Measurements from ENCODE around the gene SSC4D.

Gene SSC4D

GRCh38 chr7:76359111-76359977 lies 50.2 kb downstream of the SSC4D start:
- DNase-seq (ENCODE audit: low read depth, low spot score) = peak; percentile 98
- H3K4me3 ChIP-seq (ENCODE audit: low read length) = peak overlapping the region; percentile 95

- DNase-seq (ENCODE audit: low read depth, low spot score) = no peak
- peak within 1 kb of the TSS; percentile 95 for H3K4me3 ChIP-seq (ENCODE audit: low read length)
Measured at GRCh38 chr7:76358481-76359110, 50.9 kb downstream of the SSC4D start, which contains the start of gene YWHAG. Gene YWHAG, minus strand, starts transcription at chr7:76358991. Its CDS starts 183 bp downstream, at chr7:76358808.

GRCh38 chr7:76358011-76358480 lies 51.5 kb downstream of the SSC4D start:
- H3K4me3 ChIP-seq (ENCODE audit: low read length) = peak overlapping the region; percentile 95
- DNase-seq (ENCODE audit: low read depth, low spot score) = peak; percentile 34

GRCh38 chr7:76357475-76358010 lies 52.0 kb downstream of the SSC4D start:
- no peak for DNase-seq (ENCODE audit: low read depth, low spot score)
- H3K4me3 ChIP-seq (ENCODE audit: low read length) = peak overlapping the region; percentile 95

GRCh38 chr7:76356823-76357222 lies 52.7 kb downstream of the SSC4D start:
- DNase-seq (ENCODE audit: low read depth, low spot score) = no peak
- peak overlapping the region; percentile 95 for H3K4me3 ChIP-seq (ENCODE audit: low read length)

GRCh38 chr7:76356115-76356514 lies 53.4 kb downstream of the SSC4D start:
- no peak for DNase-seq (ENCODE audit: low read depth, low spot score)
- no peak overlapping the region for H3K4me3 ChIP-seq (ENCODE audit: low read length)

- no peak overlapping the region for H3K4me3 ChIP-seq (ENCODE audit: low read length)
- DNase-seq (ENCODE audit: low read depth, low spot score) = no peak
Measured at GRCh38 chr7:76354981-76355730, 54.3 kb downstream of the SSC4D start.

- H3K4me3 ChIP-seq (ENCODE audit: low read length) = no peak overlapping the region
Measured at GRCh38 chr7:76354516-76354915, 55.0 kb downstream of the SSC4D start.

GRCh38 chr7:76353744-76354143 lies 55.8 kb downstream of the SSC4D start:
- H3K4me3 ChIP-seq (ENCODE audit: low read length) = no peak overlapping the region
- no peak for DNase-seq (ENCODE audit: low read depth, low spot score)

More at GRCh38 chr7:76354516-76354915, 55.0 kb downstream of the SSC4D start:
- no peak for DNase-seq (ENCODE audit: low read depth, low spot score)

- DNase-seq (ENCODE audit: low read depth, low spot score) = no peak
- no peak overlapping the region for H3K4me3 ChIP-seq (ENCODE audit: low read length)
Measured at GRCh38 chr7:76352193-76352592, 57.3 kb downstream of the SSC4D start.

GRCh38 chr7:76351372-76351771 lies 58.1 kb downstream of the SSC4D start:
- no peak for DNase-seq (ENCODE audit: low read depth, low spot score)
- no peak overlapping the region for H3K4me3 ChIP-seq (ENCODE audit: low read length)

- H3K4me3 ChIP-seq (ENCODE audit: low read length) = no peak overlapping the region
- DNase-seq (ENCODE audit: low read depth, low spot score) = no peak
Measured at GRCh38 chr7:76349313-76349885, 60.1 kb downstream of the SSC4D start.

GRCh38 chr7:76347710-76348109 lies 61.8 kb downstream of the SSC4D start:
- H3K4me3 ChIP-seq (ENCODE audit: low read length) = no peak overlapping the region
- no peak for DNase-seq (ENCODE audit: low read depth, low spot score)

- no peak overlapping the region for H3K4me3 ChIP-seq (ENCODE audit: low read length)
- DNase-seq (ENCODE audit: low read depth, low spot score) = no peak
Measured at GRCh38 chr7:76346778-76347177, 62.7 kb downstream of the SSC4D start.

GRCh38 chr7:76346097-76346496 lies 63.4 kb downstream of the SSC4D start:
- no peak for DNase-seq (ENCODE audit: low read depth, low spot score)
- H3K4me3 ChIP-seq (ENCODE audit: low read length) = no peak overlapping the region

GRCh38 chr7:76343931-76344321 lies 65.6 kb downstream of the SSC4D start:
- no peak overlapping the region for H3K4me3 ChIP-seq (ENCODE audit: low read length)
- DNase-seq (ENCODE audit: low read depth, low spot score) = no peak

- no peak for DNase-seq (ENCODE audit: low read depth, low spot score)
- H3K4me3 ChIP-seq (ENCODE audit: low read length) = no peak overlapping the region
Measured at GRCh38 chr7:76343294-76343930, 66.1 kb downstream of the SSC4D start.

- no peak overlapping the region for H3K4me3 ChIP-seq (ENCODE audit: low read length)
- no peak for DNase-seq (ENCODE audit: low read depth, low spot score)
Measured at GRCh38 chr7:76342222-76342621, 67.3 kb downstream of the SSC4D start.

All from Jurkat, Clone E6-1 (cell line).